IMR-90 (cell line): ENCODE results near the gene SNRPD3. TPM values are rescaled to one million over a fixed set of nuclear protein-coding genes. Genes with fewer than 3 reads are reported as not detected.

Source experiments
- ATAC-seq: fragments of 200-7000 bp; cut with Tn5 transposase; 2 replicates; pipeline ENCODE4 v1.9.1; 2020; ENCODE audit warnings: low read depth, mild to moderate bottlenecking, moderate library complexity
- BruUV-seq: library from RNA; stranded (reverse); fragments of 400-500 nt; replicated peaks from 2 replicates; lab custom pipeline; 2021; lab: Mats Ljungman, UMichigan
- CTCF ChIA-PET: fragments of 300-600 bp; formaldehyde crosslinking; extraction: SDS; loops from one replicate; lab custom pipeline; 2021; ENCODE audit warnings: antibody characterized with exemption; lab: Yijun Ruan, JAX
- POLR2A ChIA-PET: fragments of 300-600 bp; sonication (Branson Sonifier 250); formaldehyde crosslinking; loops from one replicate; lab custom pipeline; 2022; ENCODE audit warnings: antibody characterized with exemption; ENCODE audit not compliant: unreplicated experiment; lab: Charles Lee
- DNase-seq: peaks from one replicate; pipeline ENCODE4 v3.0.0; 2013
- H2AFZ ChIP-seq: replicated peaks from 2 replicates; pipeline ENCODE3; 2013; ENCODE audit warnings: low read length, mild to moderate bottlenecking; ENCODE audit not compliant: poor library complexity
- H2AK5ac ChIP-seq: 2 replicates; pipeline ENCODE4 v1.6.1; 2013; ENCODE audit warnings: low read depth, low read length, inconsistent platforms
- H2AK9ac ChIP-seq: replicated peaks from 2 replicates; pipeline ENCODE3; 2013; ENCODE audit warnings: mild to moderate bottlenecking, low read depth, low read length, moderate library complexity; ENCODE audit not compliant: poor library complexity
- H2BK120ac ChIP-seq: 2 replicates; pipeline ENCODE4 v1.6.1; 2013; ENCODE audit warnings: low read depth, low read length, inconsistent platforms
- H2BK15ac ChIP-seq: 3 replicates; pipeline ENCODE4 v1.6.1; 2013; ENCODE audit warnings: low read depth, low read length, inconsistent platforms
- H2BK20ac ChIP-seq: 2 replicates; pipeline ENCODE4 v1.6.1; 2013; ENCODE audit warnings: low read depth, mild to moderate bottlenecking, inconsistent platforms, low read length, moderate library complexity
- H2BK5ac ChIP-seq: 2 replicates; pipeline ENCODE4 v1.6.1; 2013; ENCODE audit warnings: mild to moderate bottlenecking, low read depth, low read length, inconsistent platforms; ENCODE audit not compliant: poor library complexity, severe bottlenecking
- H3K14ac ChIP-seq: replicated peaks from 2 replicates; pipeline ENCODE4 v1.6.1; 2013; ENCODE audit warnings: low read depth, low read length, inconsistent platforms
- H3K18ac ChIP-seq: 2 replicates; pipeline ENCODE4 v1.6.1; 2013; ENCODE audit warnings: low read depth, low read length, control low read depth
- H3K23ac ChIP-seq: 2 replicates; pipeline ENCODE4 v1.6.1; 2013; ENCODE audit warnings: low read depth, low read length, inconsistent platforms
- H3K27ac ChIP-seq: 2 replicates; pipeline ENCODE4 v1.5.1; 2013; ENCODE audit warnings: mild to moderate bottlenecking, control low read depth, low read length; ENCODE audit not compliant: insufficient read depth
- H3K27me3 ChIP-seq: 2 replicates; pipeline ENCODE4 v1.6.1; 2013; ENCODE audit warnings: low read length; ENCODE audit not compliant: control insufficient read depth, insufficient read depth
- H3K36me3 ChIP-seq: 2 replicates; pipeline ENCODE4 v1.6.1; 2013; ENCODE audit warnings: low read length, mixed read lengths; ENCODE audit not compliant: control insufficient read depth, insufficient read depth
- H3K4ac ChIP-seq: 2 replicates; pipeline ENCODE4 v1.6.1; 2013; ENCODE audit warnings: low read depth, low read length, inconsistent platforms
- H3K4me1 ChIP-seq: 2 replicates; pipeline ENCODE4 v1.6.1; 2013; ENCODE audit warnings: low read length, mixed read lengths; ENCODE audit not compliant: control insufficient read depth, insufficient read depth
- H3K4me2 ChIP-seq: 2 replicates; pipeline ENCODE4 v1.6.1; 2013; ENCODE audit warnings: low read depth, mild to moderate bottlenecking, control low read depth, low read length, moderate library complexity
- H3K4me3 ChIP-seq: 2 replicates; pipeline ENCODE4 v1.5.1; 2013; ENCODE audit warnings: low read depth, mild to moderate bottlenecking, control low read depth, low read length, moderate library complexity; ENCODE audit not compliant: insufficient read depth
- H3K56ac ChIP-seq: 2 replicates; pipeline ENCODE4 v1.6.1; 2013; ENCODE audit warnings: low read length, inconsistent platforms; ENCODE audit not compliant: insufficient read depth; ENCODE audit errors: extremely low read depth
- H3K79me1 ChIP-seq, 2 experiments: 2 replicates each; pipeline ENCODE4 v1.6.1; 2013; ENCODE audit warnings: low read length in 2 of 2, inconsistent platforms in 1 of 2, low read depth in 1 of 2
- H3K9ac ChIP-seq: 2 replicates; pipeline ENCODE4 v1.6.1; 2013; ENCODE audit warnings: low read depth, low read length, control low read depth
- H3K9me1 ChIP-seq: 2 replicates; pipeline ENCODE4 v1.6.1; 2013; ENCODE audit warnings: low read length, inconsistent platforms; ENCODE audit not compliant: insufficient read depth
- H3K9me3 ChIP-seq: 2 replicates; pipeline ENCODE4 v1.6.1; 2013; ENCODE audit warnings: low read length; ENCODE audit not compliant: control insufficient read depth, insufficient read depth
- H4K20me1 ChIP-seq: 2 replicates; pipeline ENCODE4 v1.6.1; 2013; ENCODE audit warnings: low read length, inconsistent platforms; ENCODE audit not compliant: insufficient read depth
- H4K5ac ChIP-seq: 2 replicates; pipeline ENCODE4 v1.6.1; 2013; ENCODE audit warnings: mild to moderate bottlenecking, low read depth, low read length, control low read depth
- H4K8ac ChIP-seq, 2 experiments: 2 replicates each; pipeline ENCODE4 v1.6.1; 2013; ENCODE audit warnings: low read depth in 2 of 2, low read length in 2 of 2, control low read depth in 1 of 2, inconsistent platforms in 1 of 2
- H4K91ac ChIP-seq: 2 replicates; pipeline ENCODE4 v1.6.1; 2013; ENCODE audit warnings: low read depth, low read length, inconsistent platforms; ENCODE audit not compliant: insufficient read depth
- BHLHE40 ChIP-seq: fragments of 150-350 bp; IDR thresholded peaks from 2 replicates; pipeline ENCODE4 v1.6.1; 2016; ENCODE audit warnings: mild to moderate bottlenecking, low read depth, low read length
- CEBPB ChIP-seq: IDR thresholded peaks from 2 replicates; pipeline ENCODE4 v1.6.1; 2012; ENCODE audit warnings: low read depth, low read length, improper control_type of control experiment
- CHD1 ChIP-seq: IDR thresholded peaks from 2 replicates; pipeline ENCODE4 v1.6.1; 2012; ENCODE audit warnings: low read depth, low read length, improper control_type of control experiment
- CTCF ChIP-seq: conservative IDR thresholded peaks from 2 replicates; pipeline ENCODE4 v1.5.1; 2012; ENCODE audit warnings: mild to moderate bottlenecking, low read depth, low read length, improper control_type of control experiment
- FOS ChIP-seq: fragments of 150-350 bp; IDR thresholded peaks from 2 replicates; pipeline ENCODE4 v1.6.1; 2016; ENCODE audit warnings: low read depth, low read length
- MAFK ChIP-seq: IDR thresholded peaks from 2 replicates; pipeline ENCODE4 v1.6.1; 2012; ENCODE audit warnings: low read depth, low read length, improper control_type of control experiment
- MAZ ChIP-seq: IDR thresholded peaks from 2 replicates; pipeline ENCODE4 v1.6.1; 2012; ENCODE audit warnings: low read depth, mild to moderate bottlenecking, low read length, improper control_type of control experiment, moderate library complexity, borderline replicate concordance
- MXI1 ChIP-seq: IDR thresholded peaks from 2 replicates; pipeline ENCODE4 v1.6.1; 2012; ENCODE audit warnings: low read depth, mild to moderate bottlenecking, low read length, moderate library complexity, borderline replicate concordance
- NFE2L2 ChIP-seq: fragments of 150-350 bp; IDR thresholded peaks from 2 replicates; pipeline ENCODE4 v1.6.1; 2016; ENCODE audit warnings: low read depth, mild to moderate bottlenecking, low read length
- POLR2A ChIP-seq: IDR thresholded peaks from 2 replicates; pipeline ENCODE4 v1.6.1; 2012; ENCODE audit warnings: mild to moderate bottlenecking, low read depth, low read length
- RAD21 ChIP-seq: IDR thresholded peaks from 2 replicates; pipeline ENCODE4 v1.6.1; 2012; ENCODE audit warnings: low read length, improper control_type of control experiment
- RCOR1 ChIP-seq: IDR thresholded peaks from 2 replicates; pipeline ENCODE4 v1.6.1; 2012; ENCODE audit warnings: mild to moderate bottlenecking, low read length, improper control_type of control experiment; ENCODE audit not compliant: insufficient replicate concordance
- RFX5 ChIP-seq: IDR thresholded peaks from 2 replicates; pipeline ENCODE4 v1.8.0; 2012; ENCODE audit warnings: low read depth, mild to moderate bottlenecking, low read length, moderate library complexity
- SMC3 ChIP-seq: fragments of 150-350 bp; IDR thresholded peaks from 2 replicates; pipeline ENCODE4 v1.6.1; 2016; ENCODE audit warnings: low read depth, mild to moderate bottlenecking, antibody characterized with exemption, low read length, moderate library complexity
- USF2 ChIP-seq: fragments of 150-350 bp; IDR thresholded peaks from 2 replicates; pipeline ENCODE4 v1.6.1; 2017; ENCODE audit warnings: mild to moderate bottlenecking, antibody characterized with exemption, low read length, low read depth
- WGBS, 2 experiments: methylation state at CpG; one replicate each; pipeline versions ENCODE4 v1.1.5 to v1.1.7; 2013; ENCODE audit warnings: missing lambda C conversion rate in 2 of 2; ENCODE audit not compliant: insufficient read length in 1 of 2; ENCODE audit errors: extremely low coverage in 2 of 2; 5-methylcytosine and 5-hydroxymethylcytosine counted together
- dilution Hi-C: fragments of 300-500 bp; cut with HindIII; formaldehyde crosslinking; loops from one replicate; pipeline ENCODE4 v1.14.3; 2018; ENCODE audit warnings: low sequenced_read_pairs; ENCODE audit not compliant: unreplicated experiment
- in situ Hi-C: fragments of 300-500 bp; cut with MboI; formaldehyde crosslinking; loops from 3 replicates; pipeline ENCODE4 v1.14.3; 2019; ENCODE audit warnings: low sequenced_read_pairs, inconsistent platforms, mixed read lengths
- intact Hi-C: fragments of 100-400 bp; cut with micrococcal nuclease; formaldehyde crosslinking; loops from 2 replicates; pipeline ENCODE4 v1.10.0; 2022
- polyA plus RNA-seq, 3 experiments: library from polyadenylated mRNA; depleted of rRNA; stranded (reverse); fragments of >200 nt; gene quantifications; 2 replicates each; pipeline ENCODE4 v1.2.3, GENCODE V29; 2012; ENCODE audit warnings: low replicate concordance in 1 of 3
- total RNA-seq: library from RNA; depleted of rRNA; stranded (reverse); fragments of >200 nt; gene quantifications from 2 replicates; pipeline ENCODE4 v1.2.3, GENCODE V29; 2012
- TF ChIP-seq, protein P1 (sequence below): fragments of 150-350 bp; IDR thresholded peaks from 2 replicates; pipeline ENCODE4 v1.6.1; 2016; ENCODE audit warnings: low read depth, mild to moderate bottlenecking, low read length, moderate library complexity, borderline replicate concordance

The SNRPD3 gene
- total and polyA plus RNA-seq, 2 of the 4 experiments (the other 2 are of a cell fraction) = 158 to 283 TPM

DNA sequence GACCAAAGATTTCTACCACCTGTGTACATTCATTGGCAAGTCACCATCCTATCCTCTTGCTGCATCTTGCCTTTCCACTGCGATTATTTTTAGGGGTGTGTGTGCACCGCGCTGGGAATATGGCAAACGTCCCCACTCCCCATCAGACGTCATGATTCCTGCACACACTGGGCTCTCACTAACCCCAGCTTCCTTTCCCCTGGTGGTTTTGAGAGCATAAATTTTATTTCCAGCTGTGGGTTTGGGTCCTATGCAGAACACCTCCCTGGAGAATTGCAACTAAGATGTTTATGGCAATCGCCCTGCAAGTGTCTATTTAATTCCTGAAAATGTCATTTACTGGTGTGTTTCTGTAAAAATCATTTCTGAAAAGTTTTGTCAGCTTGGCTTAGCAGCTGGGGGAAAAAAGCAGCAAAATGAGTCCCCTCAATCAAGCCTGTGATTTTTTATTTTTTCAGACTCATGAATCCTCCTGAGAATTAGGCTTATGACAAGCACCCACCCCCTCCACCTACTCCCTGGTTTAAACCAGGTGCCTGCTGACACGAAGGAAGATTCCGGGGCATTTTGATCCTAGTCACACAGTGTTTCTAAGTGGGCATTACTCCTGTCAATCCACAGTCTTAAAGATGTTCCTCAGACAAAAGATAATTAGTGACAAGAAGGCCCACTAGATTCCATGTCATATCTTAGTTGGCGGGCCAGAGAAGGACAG is 36.9 kb upstream of the SNRPD3 start:
- Histone ChIP-seq H4K91ac (no peak overlapping the region), H3K9me3 (no peaks in the 10 kb centered on the region), H2BK120ac (no peak overlapping the region), H3K14ac (no peak overlapping the region), H3K27ac (no peak overlapping the region), H2AFZ (no peak overlapping the region), H3K9me1 (no peaks in the 10 kb centered on the region), H3K23ac (no peak overlapping the region), H3K4ac (no peak overlapping the region), H3K18ac (no peak overlapping the region), H3K4me2 (no peak overlapping the region), H3K9ac (no peak overlapping the region), H2AK5ac (no peak overlapping the region), H2BK5ac (no peak overlapping the region), H2BK15ac (no peak overlapping the region), H3K4me1 (peaks cover 2% of the 10 kb centered on the region), H4K5ac (no peak overlapping the region), H2AK9ac (peak overlapping the region; percentile 9), H3K27me3 (peaks cover 6% of the 10 kb centered on the region), H3K79me1 (no peaks in the 10 kb centered on the region), H4K20me1 (no peaks in the 10 kb centered on the region), H3K56ac (no peak overlapping the region), H3K4me3 (no peak overlapping the region), H4K8ac (no peak overlapping the region), H3K36me3 (no peaks in the 10 kb centered on the region), H2BK20ac (no peak overlapping the region)
- no TSS peak for BruUV-seq
- ATAC-seq (no peak), DNase-seq (no peak)
- WGBS, 2 experiments = no CpG with 5 or more reads among the region's 9 CpGs
- ChIA-PET CTCF (no interaction called here), POLR2A (no interaction called here)
- intact Hi-C loops (no loop called here), dilution Hi-C loops (no loop called here), in situ Hi-C loops (no loop called here)
- TF ChIP-seq FOS = no peak
- TF ChIP-seq BHLHE40 = no peak
- TF ChIP-seq POLR2A = no peak
- no peak for TF ChIP-seq MAFK
- TF ChIP-seq NFE2L2 = no peak
- no peak for TF ChIP-seq RCOR1
- no peak for TF ChIP-seq MAZ
- no peak for TF ChIP-seq CTCF
- TF ChIP-seq RAD21 = no peak
- no peak for TF ChIP-seq SMC3
- TF ChIP-seq USF2 = no peak
- no peak for TF ChIP-seq MXI1
- TF ChIP-seq RFX5 = no peak
- TF ChIP-seq CHD1 = no peak
- no peak for TF ChIP-seq CEBPB
- TF ChIP-seq, protein P1, sequence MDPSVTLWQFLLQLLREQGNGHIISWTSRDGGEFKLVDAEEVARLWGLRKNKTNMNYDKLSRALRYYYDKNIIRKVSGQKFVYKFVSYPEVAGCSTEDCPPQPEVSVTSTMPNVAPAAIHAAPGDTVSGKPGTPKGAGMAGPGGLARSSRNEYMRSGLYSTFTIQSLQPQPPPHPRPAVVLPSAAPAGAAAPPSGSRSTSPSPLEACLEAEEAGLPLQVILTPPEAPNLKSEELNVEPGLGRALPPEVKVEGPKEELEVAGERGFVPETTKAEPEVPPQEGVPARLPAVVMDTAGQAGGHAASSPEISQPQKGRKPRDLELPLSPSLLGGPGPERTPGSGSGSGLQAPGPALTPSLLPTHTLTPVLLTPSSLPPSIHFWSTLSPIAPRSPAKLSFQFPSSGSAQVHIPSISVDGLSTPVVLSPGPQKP = no peak
